Activated gamma-delta T cell (primary cell): ENCODE measurements around the gene MED22.
"Not testable (repeated sequence)": the region's sequence is repeated elsewhere in the genome, so short reads cannot be mapped to it uniquely, and the experiment has no call there.

ENCODE experiments used
- DNase-seq: peaks from one replicate; lab custom pipeline; 2025; lab: John Stamatoyannopoulos, UW

MED22 gene

GRCh38 chr9:133306242-133307204 lies 41.4 kb downstream of the MED22 start:
- DNase-seq = no peak

GRCh38 chr9:133305731-133306130 lies 42.2 kb downstream of the MED22 start:
- DNase-seq = no peak

- DNase-seq = no peak
These were observed 43.2 kb downstream of the MED22 start for GRCh38 chr9:133304477-133305377.

GRCh38 chr9:133304158-133304470 lies 43.8 kb downstream of the MED22 start:
- no peak for DNase-seq

GRCh38 chr9:133303266-133304157 lies 44.4 kb downstream of the MED22 start:
- no peak for DNase-seq

- no peak for DNase-seq
These were observed 46.4 kb downstream of the MED22 start for GRCh38 chr9:133301253-133302230.

- DNase-seq = not testable (repeated sequence)
These were observed 47.9 kb downstream of the MED22 start for GRCh38 chr9:133299996-133300395.

- no peak for DNase-seq
These were observed 53.7 kb downstream of the MED22 start for GRCh38 chr9:133294257-133294656.

GRCh38 chr9:133290751-133291302 lies 57.1 kb downstream of the MED22 start:
- DNase-seq = no peak
